Keratinocyte (primary cell): ENCODE data around the gene ZG16B.

ENCODE experiments used
- EZH2 ChIP-seq: IDR thresholded peaks from one replicate; pipeline ENCODE4 v1.6.1; 2012; ENCODE audit warnings: inconsistent platforms, mild to moderate bottlenecking, low read length, moderate library complexity
- TF ChIP-seq, protein P1 (sequence below), 3 experiments: IDR thresholded peaks in 1 of 3; conservative IDR thresholded peaks in 1 of 3; optimal IDR thresholded peaks in 1 of 3; 2 replicates in 2 of 3; 3 replicates in 1 of 3; pipeline versions ENCODE3 to v1.5.1; 2011; ENCODE audit warnings: low read length in 3 of 3, mild to moderate bottlenecking in 3 of 3, moderate library complexity in 2 of 3, control low read depth in 1 of 3, inconsistent platforms in 1 of 3; ENCODE audit not compliant: insufficient read depth in 2 of 3; ENCODE audit errors: extremely low read depth in 1 of 3

DNA sequence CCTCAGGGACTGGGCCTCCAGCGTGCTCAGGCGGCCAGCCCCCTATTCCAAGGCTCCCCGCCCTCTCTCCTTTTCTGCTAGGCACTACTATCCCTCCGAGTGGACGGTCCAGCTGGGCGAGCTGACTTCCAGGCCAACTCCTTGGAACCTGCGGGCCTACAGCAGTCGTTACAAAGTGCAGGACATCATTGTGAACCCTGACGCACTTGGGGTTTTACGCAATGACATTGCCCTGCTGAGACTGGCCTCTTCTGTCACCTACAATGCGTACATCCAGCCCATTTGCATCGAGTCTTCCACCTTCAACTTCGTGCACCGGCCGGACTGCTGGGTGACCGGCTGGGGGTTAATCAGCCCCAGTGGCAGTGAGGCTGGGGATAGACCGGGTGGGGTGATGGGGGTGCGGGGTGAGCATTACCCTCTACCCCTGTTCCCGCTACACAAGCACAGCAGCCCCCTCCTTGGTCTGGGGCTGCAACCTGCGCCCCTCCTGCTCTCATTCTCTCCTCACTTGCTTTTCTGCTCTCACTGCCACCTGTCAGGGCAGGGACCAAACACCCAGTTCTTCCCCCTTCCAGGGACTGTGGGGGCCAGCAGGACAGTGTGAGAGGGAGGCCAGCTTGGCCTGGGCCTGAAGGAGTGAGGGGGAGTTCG lies 30.8 kb upstream of the ZG16B start:
- TF ChIP-seq, protein P1, sequence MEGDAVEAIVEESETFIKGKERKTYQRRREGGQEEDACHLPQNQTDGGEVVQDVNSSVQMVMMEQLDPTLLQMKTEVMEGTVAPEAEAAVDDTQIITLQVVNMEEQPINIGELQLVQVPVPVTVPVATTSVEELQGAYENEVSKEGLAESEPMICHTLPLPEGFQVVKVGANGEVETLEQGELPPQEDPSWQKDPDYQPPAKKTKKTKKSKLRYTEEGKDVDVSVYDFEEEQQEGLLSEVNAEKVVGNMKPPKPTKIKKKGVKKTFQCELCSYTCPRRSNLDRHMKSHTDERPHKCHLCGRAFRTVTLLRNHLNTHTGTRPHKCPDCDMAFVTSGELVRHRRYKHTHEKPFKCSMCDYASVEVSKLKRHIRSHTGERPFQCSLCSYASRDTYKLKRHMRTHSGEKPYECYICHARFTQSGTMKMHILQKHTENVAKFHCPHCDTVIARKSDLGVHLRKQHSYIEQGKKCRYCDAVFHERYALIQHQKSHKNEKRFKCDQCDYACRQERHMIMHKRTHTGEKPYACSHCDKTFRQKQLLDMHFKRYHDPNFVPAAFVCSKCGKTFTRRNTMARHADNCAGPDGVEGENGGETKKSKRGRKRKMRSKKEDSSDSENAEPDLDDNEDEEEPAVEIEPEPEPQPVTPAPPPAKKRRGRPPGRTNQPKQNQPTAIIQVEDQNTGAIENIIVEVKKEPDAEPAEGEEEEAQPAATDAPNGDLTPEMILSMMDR (optimal IDR thresholded peaks at IDR 0.05 in 1 of 3, IDR thresholded peaks at IDR 0.05 in 1 of 3, conservative IDR thresholded peaks at IDR 0.05 in 1 of 3; ENCODE audit: extremely low read depth in 1 of 3, insufficient read depth in 2 of 3, low read length in 3 of 3) = no peak
- TF ChIP-seq EZH2 = no peak
